ENCODE results near the gene CEP112.

GRCh38 chr17:66172144-66172543 is 19.8 kb downstream of the CEP112 start:
- TF ChIP-seq POLR2A (IDR thresholded peaks at IDR 0.05), result no peak
- TF ChIP-seq CTCF (IDR thresholded peaks at IDR 0.05), result no peak
- TF ChIP-seq EP300 (IDR thresholded peaks at IDR 0.05), result no peak
- TF ChIP-seq POLR2AphosphoS5 (IDR thresholded peaks at IDR 0.05), result no peak
